Measurements from ENCODE around the gene SUSD6.

SUSD6 gene

GRCh38 chr14:69652942-69653684 is 41.7 kb downstream of the SUSD6 start:
- no peaks in the 10 kb centered on the region for H3K9me3 ChIP-seq (ENCODE audit: control insufficient read depth in 1 of 2, low read length in 2 of 2)
- H3K36me3 ChIP-seq (ENCODE audit: control insufficient read depth in 1 of 2, insufficient read depth in 2 of 2, low read length in 2 of 2), result no peaks in the 10 kb centered on the region
- peaks cover 49 to 57% of the 10 kb centered on the region in 2 donors for H3K4me1 ChIP-seq (ENCODE audit: control insufficient read depth in 1 of 2, insufficient read depth in 2 of 2, low read length in 2 of 2)
- peak overlapping the region in 1 of 2 donors; percentile 13 for H3K4me3 ChIP-seq (ENCODE audit: low read depth in 1 of 2, low read length in 2 of 2)
- no peaks in the 10 kb centered on the region for H3K27me3 ChIP-seq (ENCODE audit: low read depth, low read length)
- peak overlapping the region; percentile 78 for H3K27ac ChIP-seq (ENCODE audit: low read length)

DNA sequence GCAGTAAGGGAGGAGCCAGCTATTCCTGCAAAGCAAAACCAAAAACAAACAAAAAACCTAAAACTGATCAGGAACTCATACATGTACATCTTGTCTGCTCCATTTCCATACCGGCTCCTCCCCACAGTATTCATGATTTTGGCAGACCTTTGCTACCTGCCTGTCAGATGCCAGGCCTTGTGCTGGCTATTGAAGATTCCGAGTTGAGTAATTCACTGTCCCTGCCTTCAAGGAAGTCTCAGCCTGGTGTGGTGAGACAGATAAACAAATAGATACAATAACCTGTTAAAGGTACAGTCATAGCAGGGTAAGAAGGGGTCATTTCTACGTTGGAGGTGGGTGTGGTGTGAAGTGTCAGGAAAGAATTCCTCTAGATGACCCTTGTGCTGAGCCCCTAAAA is 42.7 kb downstream of the SUSD6 start:
- H3K27ac ChIP-seq (ENCODE audit: low read length), result peak overlapping the region; percentile 22
- H3K4me3 ChIP-seq (ENCODE audit: low read depth in 1 of 2, low read length in 2 of 2), result no peak overlapping the region
- H3K9me3 ChIP-seq (ENCODE audit: control insufficient read depth in 1 of 2, low read length in 2 of 2), result no peaks in the 10 kb centered on the region
- peaks cover 46 to 54% of the 10 kb centered on the region in 2 donors for H3K4me1 ChIP-seq (ENCODE audit: control insufficient read depth in 1 of 2, insufficient read depth in 2 of 2, low read length in 2 of 2)
- no peaks in the 10 kb centered on the region for H3K27me3 ChIP-seq (ENCODE audit: low read depth, low read length)
- H3K36me3 ChIP-seq (ENCODE audit: control insufficient read depth in 1 of 2, insufficient read depth in 2 of 2, low read length in 2 of 2), result peaks cover 0 to 5% of the 10 kb centered on the region in 2 donors

- peak overlapping the region; percentile 56 for H3K27ac ChIP-seq (ENCODE audit: low read length)
- no peak overlapping the region for H3K4me3 ChIP-seq (ENCODE audit: low read depth in 1 of 2, low read length in 2 of 2)
- H3K9me3 ChIP-seq (ENCODE audit: control insufficient read depth in 1 of 2, low read length in 2 of 2), result no peaks in the 10 kb centered on the region
- H3K36me3 ChIP-seq (ENCODE audit: control insufficient read depth in 1 of 2, insufficient read depth in 2 of 2, low read length in 2 of 2), result peaks cover 5 to 7% of the 10 kb centered on the region in 2 donors
- no peaks in the 10 kb centered on the region for H3K27me3 ChIP-seq (ENCODE audit: low read depth, low read length)
- peaks cover 27 to 42% of the 10 kb centered on the region in 2 donors for H3K4me1 ChIP-seq (ENCODE audit: control insufficient read depth in 1 of 2, insufficient read depth in 2 of 2, low read length in 2 of 2)
Observed at GRCh38 chr14:69657950-69658355, 46.6 kb downstream of the SUSD6 start.

DNA sequence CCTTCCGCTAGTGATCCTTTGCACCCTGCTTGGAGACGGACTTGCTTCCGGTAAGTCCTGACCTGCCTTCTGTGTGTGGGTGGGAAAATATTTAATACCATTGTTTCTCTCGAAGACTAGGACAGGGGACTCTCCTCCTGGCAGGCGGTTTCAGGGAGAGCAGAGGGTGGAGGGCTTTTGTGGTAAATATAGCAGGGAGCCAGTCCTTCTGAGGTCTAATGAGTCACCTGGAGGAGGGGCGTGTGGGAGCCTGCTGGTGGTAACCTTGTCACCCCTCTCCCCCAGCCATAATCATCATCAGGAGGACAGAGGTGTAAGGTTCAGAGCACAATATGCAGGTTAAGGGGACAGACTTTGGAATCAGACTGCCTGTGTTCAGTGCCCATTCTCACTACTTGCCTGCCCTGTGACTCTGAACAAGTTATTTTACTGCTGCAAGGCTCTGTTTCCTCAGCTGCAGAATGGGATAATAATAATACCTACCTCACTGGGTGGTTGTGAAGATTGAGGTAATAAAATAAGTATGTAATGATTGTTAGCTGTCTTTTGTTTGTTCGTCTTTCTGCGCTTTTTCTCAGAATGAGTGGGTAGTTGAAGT is 47.4 kb downstream of the SUSD6 start:
- H3K36me3 ChIP-seq (ENCODE audit: control insufficient read depth in 1 of 2, insufficient read depth in 2 of 2, low read length in 2 of 2), result peaks cover 5 to 7% of the 10 kb centered on the region in 2 donors
- peak overlapping the region; percentile 56 for H3K27ac ChIP-seq (ENCODE audit: low read length)
- H3K4me3 ChIP-seq (ENCODE audit: low read depth in 1 of 2, low read length in 2 of 2), result no peak overlapping the region
- no peaks in the 10 kb centered on the region for H3K27me3 ChIP-seq (ENCODE audit: low read depth, low read length)
- H3K9me3 ChIP-seq (ENCODE audit: control insufficient read depth in 1 of 2, low read length in 2 of 2), result no peaks in the 10 kb centered on the region
- H3K4me1 ChIP-seq (ENCODE audit: control insufficient read depth in 1 of 2, insufficient read depth in 2 of 2, low read length in 2 of 2), result peaks cover 29 to 40% of the 10 kb centered on the region in 2 donors

- H3K4me1 ChIP-seq (ENCODE audit: control insufficient read depth in 1 of 2, insufficient read depth in 2 of 2, low read length in 2 of 2), result peaks cover 30 to 50% of the 10 kb centered on the region in 2 donors
- H3K27me3 ChIP-seq (ENCODE audit: low read depth, low read length), result no peaks in the 10 kb centered on the region
- no peaks in the 10 kb centered on the region for H3K9me3 ChIP-seq (ENCODE audit: control insufficient read depth in 1 of 2, low read length in 2 of 2)
- H3K4me3 ChIP-seq (ENCODE audit: low read depth in 1 of 2, low read length in 2 of 2), result no peak overlapping the region
- peaks cover 5 to 7% of the 10 kb centered on the region in 2 donors for H3K36me3 ChIP-seq (ENCODE audit: control insufficient read depth in 1 of 2, insufficient read depth in 2 of 2, low read length in 2 of 2)
- H3K27ac ChIP-seq (ENCODE audit: low read length), result no peak overlapping the region
Observed at GRCh38 chr14:69660344-69661193, 49.2 kb downstream of the SUSD6 start.

DNA sequence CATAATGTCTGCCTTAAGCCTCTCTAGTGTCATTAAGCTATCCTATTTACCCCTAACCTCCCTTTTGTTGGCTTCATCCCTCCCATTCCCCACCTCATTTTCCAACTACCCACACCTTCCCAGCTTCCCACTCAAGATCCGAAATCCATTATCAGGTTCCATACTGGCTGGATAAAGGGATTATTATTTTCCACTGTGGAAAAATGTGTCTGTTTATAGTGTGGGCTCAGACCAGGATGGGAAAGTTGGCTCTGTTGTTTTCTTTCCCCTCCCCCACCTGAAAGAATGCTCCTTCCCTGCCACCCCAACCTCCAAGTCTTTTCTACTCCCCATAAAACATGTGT is 49.8 kb downstream of the SUSD6 start:
- peaks cover 30 to 50% of the 10 kb centered on the region in 2 donors for H3K4me1 ChIP-seq (ENCODE audit: control insufficient read depth in 1 of 2, insufficient read depth in 2 of 2, low read length in 2 of 2)
- H3K36me3 ChIP-seq (ENCODE audit: control insufficient read depth in 1 of 2, insufficient read depth in 2 of 2, low read length in 2 of 2), result peaks cover 5 to 7% of the 10 kb centered on the region in 2 donors
- H3K9me3 ChIP-seq (ENCODE audit: control insufficient read depth in 1 of 2, low read length in 2 of 2), result no peaks in the 10 kb centered on the region
- no peak overlapping the region for H3K27ac ChIP-seq (ENCODE audit: low read length)
- H3K27me3 ChIP-seq (ENCODE audit: low read depth, low read length), result no peaks in the 10 kb centered on the region
- H3K4me3 ChIP-seq (ENCODE audit: low read depth in 1 of 2, low read length in 2 of 2), result no peak overlapping the region

- H3K27ac ChIP-seq (ENCODE audit: low read length), result peak overlapping the region; percentile 59
- no peak overlapping the region for H3K4me3 ChIP-seq (ENCODE audit: low read depth in 1 of 2, low read length in 2 of 2)
- H3K4me1 ChIP-seq (ENCODE audit: control insufficient read depth in 1 of 2, insufficient read depth in 2 of 2, low read length in 2 of 2), result peaks cover 32 to 51% of the 10 kb centered on the region in 2 donors
- H3K27me3 ChIP-seq (ENCODE audit: low read depth, low read length), result no peaks in the 10 kb centered on the region
- H3K9me3 ChIP-seq (ENCODE audit: control insufficient read depth in 1 of 2, low read length in 2 of 2), result no peaks in the 10 kb centered on the region
- H3K36me3 ChIP-seq (ENCODE audit: control insufficient read depth in 1 of 2, insufficient read depth in 2 of 2, low read length in 2 of 2), result peaks cover 5 to 7% of the 10 kb centered on the region in 2 donors
Observed at GRCh38 chr14:69662636-69663299, 51.4 kb downstream of the SUSD6 start.

GRCh38 chr14:69663300-69663643 is 51.9 kb downstream of the SUSD6 start:
- peaks cover 5 to 7% of the 10 kb centered on the region in 2 donors for H3K36me3 ChIP-seq (ENCODE audit: control insufficient read depth in 1 of 2, insufficient read depth in 2 of 2, low read length in 2 of 2)
- H3K4me3 ChIP-seq (ENCODE audit: low read depth in 1 of 2, low read length in 2 of 2), result no peak overlapping the region
- H3K4me1 ChIP-seq (ENCODE audit: control insufficient read depth in 1 of 2, insufficient read depth in 2 of 2, low read length in 2 of 2), result peaks cover 26 to 46% of the 10 kb centered on the region in 2 donors

GRCh38 chr14:69664265-69664664 is 52.9 kb downstream of the SUSD6 start:
- Histone ChIP-seq H3K4me1 (ENCODE audit: control insufficient read depth in 1 of 2, insufficient read depth in 2 of 2, low read length in 2 of 2) (peaks cover 23 to 40% of the 10 kb centered on the region in 2 donors), H3K9me3 (ENCODE audit: control insufficient read depth in 1 of 2, low read length in 2 of 2) (no peaks in the 10 kb centered on the region), H3K27me3 (ENCODE audit: low read depth, low read length) (no peaks in the 10 kb centered on the region), H3K4me3 (ENCODE audit: low read depth in 1 of 2, low read length in 2 of 2) (no peak overlapping the region), H3K27ac (ENCODE audit: low read length) (no peak overlapping the region), H3K36me3 (ENCODE audit: control insufficient read depth in 1 of 2, insufficient read depth in 2 of 2, low read length in 2 of 2) (peaks cover 0 to 7% of the 10 kb centered on the region in 2 donors)

More at GRCh38 chr14:69663300-69663643, 51.9 kb downstream of the SUSD6 start:
- Histone ChIP-seq H3K27ac (ENCODE audit: low read length) (peak overlapping the region; percentile 59), H3K9me3 (ENCODE audit: control insufficient read depth in 1 of 2, low read length in 2 of 2) (no peaks in the 10 kb centered on the region), H3K27me3 (ENCODE audit: low read depth, low read length) (no peaks in the 10 kb centered on the region)

GRCh38 chr14:69664865-69665526 is 53.6 kb downstream of the SUSD6 start:
- H3K9me3 ChIP-seq (ENCODE audit: control insufficient read depth in 1 of 2, low read length in 2 of 2), result no peaks in the 10 kb centered on the region
- no peak overlapping the region for H3K4me3 ChIP-seq (ENCODE audit: low read depth in 1 of 2, low read length in 2 of 2)
- peaks cover 0 to 4% of the 10 kb centered on the region in 2 donors for H3K36me3 ChIP-seq (ENCODE audit: control insufficient read depth in 1 of 2, insufficient read depth in 2 of 2, low read length in 2 of 2)
- no peaks in the 10 kb centered on the region for H3K27me3 ChIP-seq (ENCODE audit: low read depth, low read length)
- H3K4me1 ChIP-seq (ENCODE audit: control insufficient read depth in 1 of 2, insufficient read depth in 2 of 2, low read length in 2 of 2), result peaks cover 23 to 40% of the 10 kb centered on the region in 2 donors
- no peak overlapping the region for H3K27ac ChIP-seq (ENCODE audit: low read length)

Measured in muscle layer of duodenum (tissue), 2 donors.